Kidney glomerular epithelial cell (primary cell): ENCODE data around the gene ATP1B1.
"Not testable (repeated sequence)": the region's sequence is repeated elsewhere in the genome, so short reads cannot be mapped to it uniquely, and the experiment has no call there.

Experiments used
- DNase-seq: peaks from one replicate; lab custom pipeline; 2025; lab: John Stamatoyannopoulos, UW

The ATP1B1 gene

DNA sequence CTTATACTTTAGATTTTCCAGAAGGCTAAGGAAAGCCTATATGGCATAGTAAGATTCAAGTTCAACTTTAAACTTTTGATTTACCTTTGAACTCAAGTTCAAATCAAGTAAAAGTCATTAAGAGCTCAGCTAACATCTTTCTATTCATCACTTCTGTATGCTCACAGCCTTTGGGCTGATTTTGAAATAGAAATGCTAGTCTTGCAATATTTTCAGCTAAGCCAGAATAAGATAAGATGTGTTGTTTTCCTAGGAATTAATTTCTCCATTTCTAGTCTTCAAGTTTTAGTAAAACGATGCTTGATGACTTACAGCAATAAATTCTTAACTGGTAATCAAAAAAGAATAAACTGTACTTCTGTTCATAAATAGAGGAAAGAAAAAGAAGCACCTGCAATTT, 35.6 kb downstream of the ATP1B1 start:
- no peak for DNase-seq

DNA sequence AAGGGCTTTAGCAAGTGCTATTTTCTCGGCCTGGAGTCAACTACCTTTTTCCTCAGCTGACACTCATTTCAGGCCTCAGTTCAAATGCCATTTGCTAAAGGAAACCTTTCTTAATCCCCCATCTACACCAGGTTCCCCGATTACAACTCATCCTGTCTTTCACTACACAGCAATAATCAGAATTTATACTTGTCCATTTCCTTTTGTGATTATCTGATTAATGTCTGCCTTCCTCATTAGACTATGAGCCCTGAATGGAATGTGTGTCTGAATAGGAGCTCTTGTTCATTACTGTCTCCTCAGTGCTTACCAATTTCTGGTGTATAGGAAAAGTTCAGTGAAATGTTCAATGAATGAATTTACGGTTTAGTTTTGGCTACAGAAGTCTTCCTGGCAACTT, 36.9 kb downstream of the ATP1B1 start:
- no peak for DNase-seq

DNA sequence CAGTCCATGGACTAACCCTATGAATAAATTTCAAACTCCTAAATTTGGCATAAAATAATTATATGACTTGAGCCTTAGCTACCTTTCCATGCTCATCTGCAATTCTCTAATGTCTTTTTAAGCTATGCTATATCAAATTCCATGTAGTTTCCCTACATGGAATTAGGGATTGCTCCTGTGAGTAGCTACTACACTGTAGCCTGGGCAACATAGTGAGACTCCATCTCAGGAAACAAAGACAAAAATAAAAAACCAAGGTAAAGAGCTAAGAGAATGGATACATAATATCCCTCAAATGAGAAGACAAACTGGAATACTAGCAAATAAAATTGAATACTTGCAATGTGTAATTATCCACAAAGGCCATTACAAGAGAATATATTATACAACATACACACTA, 37.5 kb downstream of the ATP1B1 start:
- no peak for DNase-seq

- DNase-seq: no peak
Observed at GRCh38 chr1:169144941-169145626, 38.6 kb downstream of the ATP1B1 start.

- peak; percentile 23 for DNase-seq
Observed at GRCh38 chr1:169146576-169147214, 40.2 kb downstream of the ATP1B1 start.

- DNase-seq: peak; percentile 79
Observed at GRCh38 chr1:169148472-169149252, 42.2 kb downstream of the ATP1B1 start.

DNA sequence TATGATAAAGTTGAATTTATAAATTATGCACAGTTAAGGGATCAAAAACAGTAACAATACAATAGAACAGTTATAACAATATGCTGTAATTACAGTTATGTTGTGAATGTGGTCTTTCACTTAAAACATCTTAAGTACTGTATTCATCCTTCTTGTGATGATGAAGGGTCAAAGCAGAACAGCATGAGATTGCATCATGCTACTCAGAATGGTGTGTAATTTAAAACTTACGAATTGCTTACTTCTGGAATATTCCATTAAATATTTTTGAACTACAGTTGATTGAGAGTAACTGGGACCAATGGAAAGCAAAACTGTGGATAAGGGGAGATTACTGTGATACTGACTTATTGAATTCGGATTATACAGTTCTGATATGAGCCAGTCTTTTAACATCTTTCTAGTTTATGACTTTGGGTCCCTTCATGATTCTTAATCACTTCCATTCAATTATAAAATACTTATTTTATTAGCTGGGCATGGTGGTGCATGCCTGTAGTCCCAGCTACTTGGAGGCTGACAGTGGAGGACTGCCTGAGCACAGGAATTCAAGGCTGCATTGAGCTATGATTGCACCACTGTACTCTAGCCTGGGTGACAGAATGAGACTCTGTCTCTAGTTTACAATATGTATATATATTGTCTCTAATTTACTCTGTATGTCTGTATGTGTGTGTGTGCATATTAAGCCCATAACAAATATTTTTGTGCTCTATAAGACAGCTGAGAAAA, 43.2 kb downstream of the ATP1B1 start:
- no peak for DNase-seq

GRCh38 chr1:169150641-169151337, 44.3 kb downstream of the ATP1B1 start:
- DNase-seq: no peak

GRCh38 chr1:169151338-169151837, 44.9 kb downstream of the ATP1B1 start:
- no peak for DNase-seq

DNA sequence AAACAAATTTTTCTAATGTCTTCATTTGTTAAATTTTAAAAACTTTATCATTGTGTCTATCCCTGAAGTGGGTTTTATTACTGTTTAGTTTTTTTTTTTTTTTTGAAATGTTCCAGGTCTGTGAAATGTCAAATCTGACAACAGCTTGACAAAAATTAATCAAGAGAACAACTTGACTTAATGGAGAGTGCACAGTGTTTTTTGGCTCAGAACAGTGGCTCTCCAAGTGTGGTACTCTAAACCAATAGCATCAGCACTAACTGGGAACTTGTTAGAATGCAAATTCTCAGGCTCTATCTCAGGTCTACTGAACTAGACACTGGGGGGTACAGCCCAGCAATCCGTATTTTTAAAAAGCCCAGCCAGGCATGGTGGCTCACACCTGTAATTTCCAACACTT, 49.2 kb downstream of the ATP1B1 start:
- DNase-seq: no peak

- DNase-seq: no peak
Observed at GRCh38 chr1:169156580-169156979, 50.1 kb downstream of the ATP1B1 start.

DNA sequence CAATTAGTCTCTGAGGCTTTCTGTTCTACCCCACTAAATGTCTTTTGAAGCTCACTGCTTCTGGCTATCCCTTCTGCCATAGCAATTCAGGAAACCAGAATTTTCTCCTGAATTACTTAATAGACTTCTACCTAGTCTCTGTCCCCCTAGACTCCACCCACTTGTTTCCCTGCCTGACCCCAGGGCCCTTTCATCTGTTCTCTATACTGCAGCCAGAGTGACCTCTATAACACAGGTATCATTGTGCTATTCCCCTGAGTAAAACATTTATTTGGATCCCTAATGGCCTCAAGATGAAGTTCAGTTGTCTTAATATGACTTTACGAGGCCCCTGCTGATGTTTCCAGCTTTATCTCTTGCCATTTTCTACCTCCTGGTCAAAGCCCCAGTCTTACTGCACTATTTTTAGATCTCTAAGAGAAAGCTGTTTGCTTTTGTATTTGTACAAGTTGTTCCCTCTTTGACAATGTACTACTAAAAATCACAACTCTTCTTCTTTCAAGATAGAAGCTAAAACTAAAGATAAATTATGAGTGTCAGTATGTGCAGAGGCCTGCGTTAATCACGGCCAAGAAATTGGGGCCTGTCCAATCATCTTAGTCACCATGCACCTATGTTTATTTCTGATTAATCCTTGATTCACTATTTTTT, 54.5 kb downstream of the ATP1B1 start:
- no peak for DNase-seq

GRCh38 chr1:169161496-169162194, 55.2 kb downstream of the ATP1B1 start:
- no peak for DNase-seq

DNA sequence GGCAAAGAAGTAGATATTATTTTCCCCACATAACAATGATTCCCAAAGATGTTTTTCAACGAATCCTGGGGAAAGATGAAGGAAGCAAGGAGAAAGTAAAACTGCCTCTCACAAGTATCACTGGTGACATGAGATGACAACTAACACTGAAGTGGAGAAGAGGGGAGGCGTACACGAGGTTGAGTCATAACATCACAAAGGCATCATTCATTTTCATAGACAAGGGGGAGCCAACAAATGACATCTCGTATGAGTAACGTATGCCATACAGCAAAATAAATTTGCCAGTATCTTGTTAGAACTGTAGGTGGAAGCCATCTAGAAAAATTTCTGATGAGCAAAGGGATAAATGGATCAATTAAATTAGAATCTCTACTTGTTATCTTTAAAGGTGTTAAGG, 56.6 kb downstream of the ATP1B1 start:
- DNase-seq: no peak

DNA sequence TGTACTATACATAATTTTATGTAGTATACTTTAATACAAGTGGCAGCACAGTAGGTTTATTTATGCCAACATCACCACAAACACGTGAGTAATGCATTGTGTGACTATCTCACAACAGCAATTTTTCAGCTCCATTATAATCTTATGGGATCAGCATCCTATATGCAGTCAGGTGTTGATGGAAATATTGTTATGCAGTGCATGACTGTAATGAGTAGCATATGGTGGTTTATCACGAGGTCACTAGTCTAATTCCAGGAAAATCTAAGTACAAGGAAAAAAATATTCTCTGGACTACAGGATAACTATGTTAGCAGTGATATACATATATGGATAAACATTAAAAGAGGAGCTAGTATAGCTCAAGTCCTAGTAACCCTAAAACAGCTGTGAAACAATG, 69.0 kb downstream of the ATP1B1 start:
- DNase-seq: no peak

DNA sequence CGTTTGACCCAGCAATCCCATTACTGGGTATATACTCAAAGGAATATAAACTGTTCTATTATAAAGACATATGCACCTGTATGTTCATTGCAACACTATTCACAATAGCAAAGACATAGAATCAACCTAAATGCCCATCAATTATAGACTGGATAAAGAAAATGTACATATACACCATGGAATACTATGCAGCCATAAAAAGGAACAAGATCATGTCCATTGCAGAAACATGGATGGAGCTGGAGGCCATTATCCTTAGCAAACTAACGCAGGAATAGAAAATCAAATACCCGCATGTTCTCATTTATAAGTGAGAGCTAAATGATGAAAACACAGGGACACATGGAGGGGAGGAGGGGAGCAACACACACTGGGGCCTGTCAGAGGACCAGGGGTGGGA, 72.9 kb downstream of the ATP1B1 start:
- not testable (repeated sequence) for DNase-seq

DNA sequence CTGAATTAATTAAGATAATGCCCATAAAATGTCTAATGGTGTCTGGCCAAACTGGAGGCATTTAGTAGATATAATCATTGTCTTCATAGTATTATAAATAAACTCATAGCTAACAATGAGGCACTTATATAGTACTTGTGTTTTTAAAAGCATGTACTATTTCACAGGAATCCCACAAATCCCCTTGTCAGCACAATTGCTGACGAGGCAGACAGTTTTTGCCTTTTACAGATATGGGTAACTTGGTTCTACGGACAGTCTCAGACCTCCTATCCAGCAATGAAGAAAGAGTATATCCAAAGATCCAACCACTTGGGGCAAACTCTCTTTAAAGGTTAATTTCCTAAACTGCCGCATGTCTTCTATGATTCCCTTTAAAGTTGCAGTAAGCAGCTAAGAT, 73.7 kb downstream of the ATP1B1 start:
- DNase-seq: no peak
